ENCODE measurements around the gene SLFN12L. TPM values are rescaled to one million over a fixed set of nuclear protein-coding genes. Genes with fewer than 3 reads are reported as not detected.

Gene SLFN12L
- total RNA-seq, 2 donors from 2014 or later: not detected

GRCh38 chr17:35498448-35499178, 38.9 kb downstream of the SLFN12L start:
- Histone ChIP-seq H3K4me3 (ENCODE audit: low read length) (no peak overlapping the region), H3K27ac (ENCODE audit: low read depth, low read length) (no peak overlapping the region)
- H3K4me3 Mint-ChIP-seq: peak overlapping the region; percentile 17

GRCh38 chr17:35496451-35497290, 40.8 kb downstream of the SLFN12L start:
- H3K27ac ChIP-seq (ENCODE audit: low read depth, low read length): no peak overlapping the region
- no peak for DNase-seq
- H3K4me1 Mint-ChIP-seq: peaks cover 2% of the 10 kb centered on the region

More at GRCh38 chr17:35498448-35499178, 38.9 kb downstream of the SLFN12L start:
- Histone ChIP-seq H3K9ac (ENCODE audit: extremely low read depth, low read length, poor library complexity, severe bottlenecking) (no peak overlapping the region), H3K9me3 (ENCODE audit: control insufficient read depth, low read length) (peaks cover 19% of the 10 kb centered on the region), H3K4me1 (ENCODE audit: control insufficient read depth, insufficient read depth, low read length) (no peaks in the 10 kb centered on the region), H3K36me3 (ENCODE audit: control insufficient read depth, insufficient read depth, low read length) (no peaks in the 10 kb centered on the region), H3K27me3 (ENCODE audit: control insufficient read depth, insufficient read depth, low read length, poor library complexity, severe bottlenecking) (peaks cover 35% of the 10 kb centered on the region)
- Mint-ChIP-seq H3K36me3 (ENCODE audit: low read depth) (peaks cover 4% of the 10 kb centered on the region), H3K27ac (no peak overlapping the region), H3K4me1 (peaks cover 2% of the 10 kb centered on the region), H3K9me3 (peaks cover 34% of the 10 kb centered on the region), H3K27me3 (ENCODE audit: insufficient read depth) (peaks cover 69% of the 10 kb centered on the region)
- WGBS, 2 experiments (ENCODE audit: insufficient coverage in 1 of 2, insufficient read length in 1 of 2): 76 to 83% methylated on average over 8 to 12 of the region's 12 CpGs
- no peak for DNase-seq
- TF ChIP-seq, protein P1, sequence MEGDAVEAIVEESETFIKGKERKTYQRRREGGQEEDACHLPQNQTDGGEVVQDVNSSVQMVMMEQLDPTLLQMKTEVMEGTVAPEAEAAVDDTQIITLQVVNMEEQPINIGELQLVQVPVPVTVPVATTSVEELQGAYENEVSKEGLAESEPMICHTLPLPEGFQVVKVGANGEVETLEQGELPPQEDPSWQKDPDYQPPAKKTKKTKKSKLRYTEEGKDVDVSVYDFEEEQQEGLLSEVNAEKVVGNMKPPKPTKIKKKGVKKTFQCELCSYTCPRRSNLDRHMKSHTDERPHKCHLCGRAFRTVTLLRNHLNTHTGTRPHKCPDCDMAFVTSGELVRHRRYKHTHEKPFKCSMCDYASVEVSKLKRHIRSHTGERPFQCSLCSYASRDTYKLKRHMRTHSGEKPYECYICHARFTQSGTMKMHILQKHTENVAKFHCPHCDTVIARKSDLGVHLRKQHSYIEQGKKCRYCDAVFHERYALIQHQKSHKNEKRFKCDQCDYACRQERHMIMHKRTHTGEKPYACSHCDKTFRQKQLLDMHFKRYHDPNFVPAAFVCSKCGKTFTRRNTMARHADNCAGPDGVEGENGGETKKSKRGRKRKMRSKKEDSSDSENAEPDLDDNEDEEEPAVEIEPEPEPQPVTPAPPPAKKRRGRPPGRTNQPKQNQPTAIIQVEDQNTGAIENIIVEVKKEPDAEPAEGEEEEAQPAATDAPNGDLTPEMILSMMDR (conservative IDR thresholded peaks at IDR 0.05): no peak

GRCh38 chr17:35493040-35493439, 44.4 kb downstream of the SLFN12L start:
- H3K27ac Mint-ChIP-seq: no peak overlapping the region
- no CpG with 5 or more reads among the region's 2 CpGs for WGBS, 2 experiments (ENCODE audit: insufficient coverage in 1 of 2, insufficient read length in 1 of 2)
- TF ChIP-seq, protein P1 (conservative IDR thresholded peaks at IDR 0.05): no peak
- no peaks in the 10 kb centered on the region for H3K36me3 Mint-ChIP-seq (ENCODE audit: low read depth)
- Histone ChIP-seq H3K27ac (ENCODE audit: low read depth, low read length) (no peak overlapping the region), H3K4me1 (ENCODE audit: control insufficient read depth, insufficient read depth, low read length) (no peaks in the 10 kb centered on the region), H3K27me3 (ENCODE audit: control insufficient read depth, insufficient read depth, low read length, poor library complexity, severe bottlenecking) (peaks cover 66% of the 10 kb centered on the region), H3K9ac (ENCODE audit: extremely low read depth, low read length, poor library complexity, severe bottlenecking) (no peak overlapping the region), H3K4me3 (ENCODE audit: low read length) (no peak overlapping the region), H3K36me3 (ENCODE audit: control insufficient read depth, insufficient read depth, low read length) (no peaks in the 10 kb centered on the region), H3K9me3 (ENCODE audit: control insufficient read depth, low read length) (no peaks in the 10 kb centered on the region)
- no peak for DNase-seq
- no peak overlapping the region for H3K4me3 Mint-ChIP-seq
- H3K9me3 Mint-ChIP-seq: peaks cover 5% of the 10 kb centered on the region
- peaks cover 2% of the 10 kb centered on the region for H3K4me1 Mint-ChIP-seq
- peaks cover 94% of the 10 kb centered on the region for H3K27me3 Mint-ChIP-seq (ENCODE audit: insufficient read depth)

More at GRCh38 chr17:35496451-35497290, 40.8 kb downstream of the SLFN12L start:
- Histone ChIP-seq H3K27me3 (ENCODE audit: control insufficient read depth, insufficient read depth, low read length, poor library complexity, severe bottlenecking) (peaks cover 36% of the 10 kb centered on the region), H3K9me3 (ENCODE audit: control insufficient read depth, low read length) (peaks cover 13% of the 10 kb centered on the region), H3K4me1 (ENCODE audit: control insufficient read depth, insufficient read depth, low read length) (no peaks in the 10 kb centered on the region), H3K9ac (ENCODE audit: extremely low read depth, low read length, poor library complexity, severe bottlenecking) (no peak overlapping the region), H3K36me3 (ENCODE audit: control insufficient read depth, insufficient read depth, low read length) (no peaks in the 10 kb centered on the region), H3K4me3 (ENCODE audit: low read length) (no peak overlapping the region)
- WGBS, 2 experiments (ENCODE audit: insufficient coverage in 1 of 2, insufficient read length in 1 of 2): 78 to 82% methylated on average over 16 to 30 of the region's 30 CpGs
- Mint-ChIP-seq H3K4me3 (no peak overlapping the region), H3K27ac (no peak overlapping the region), H3K9me3 (peaks cover 19% of the 10 kb centered on the region), H3K27me3 (ENCODE audit: insufficient read depth) (peaks cover 89% of the 10 kb centered on the region), H3K36me3 (ENCODE audit: low read depth) (peaks cover 4% of the 10 kb centered on the region)
- TF ChIP-seq, protein P1 (conservative IDR thresholded peaks at IDR 0.05): no peak
